DOHH2 (cell line): Measurements from ENCODE around the gene LRRN2.

Source experiments
- H3F3A ChIP-seq: fragments of 200-600 bp; sonication (generic), shearing (Covaris generic); 2 replicates; pipeline ENCODE4 v1.6.0; 2016; ENCODE audit warnings: antibody characterized with exemption, mild to moderate bottlenecking; ENCODE audit not compliant: control insufficient read depth, insufficient read depth
- H3K27ac ChIP-seq: fragments of 200-600 bp; sonication (generic); 2 replicates; pipeline ENCODE4 v1.5.1; 2014; ENCODE audit warnings: low read depth, mild to moderate bottlenecking, low read length, moderate library complexity
- H3K27me3 ChIP-seq: fragments of 200-600 bp; sonication (generic); 2 replicates; pipeline ENCODE4 v1.6.1; 2014; ENCODE audit warnings: mild to moderate bottlenecking, low read length, mixed read lengths; ENCODE audit not compliant: control insufficient read depth
- H3K36me3 ChIP-seq: fragments of 200-600 bp; sonication (generic); 2 replicates; pipeline ENCODE4 v1.6.1; 2014; ENCODE audit warnings: mild to moderate bottlenecking, low read length, moderate library complexity, mixed read lengths; ENCODE audit not compliant: control insufficient read depth
- H3K4me1 ChIP-seq: fragments of 200-600 bp; sonication (generic); 2 replicates; pipeline ENCODE4 v1.6.1; 2014; ENCODE audit warnings: mild to moderate bottlenecking, low read length, mixed read lengths; ENCODE audit not compliant: control insufficient read depth
- H3K4me2 ChIP-seq: fragments of 200-600 bp; sonication (generic); 2 replicates; pipeline ENCODE4 v1.6.0; 2014; ENCODE audit warnings: mild to moderate bottlenecking, low read length, moderate library complexity
- H3K4me3 ChIP-seq: fragments of 200-600 bp; sonication (generic); 2 replicates; pipeline ENCODE4 v1.5.1; 2014; ENCODE audit warnings: mild to moderate bottlenecking, low read length, mixed read lengths
- H3K79me2 ChIP-seq: fragments of 200-600 bp; sonication (generic); 2 replicates; pipeline ENCODE4 v1.6.1; 2014; ENCODE audit warnings: mild to moderate bottlenecking, low read length, mixed read lengths; ENCODE audit not compliant: control insufficient read depth
- H3K9me2 ChIP-seq: fragments of 200-600 bp; sonication (generic); replicated peaks from 2 replicates; pipeline ENCODE4 v1.6.1; 2014; ENCODE audit warnings: mild to moderate bottlenecking, low read length, mixed read lengths; ENCODE audit not compliant: control insufficient read depth
- H3K9me3 ChIP-seq: fragments of 200-600 bp; sonication (generic); 2 replicates; pipeline ENCODE4 v1.6.1; 2014; ENCODE audit warnings: antibody characterized with exemption, low read length, mixed read lengths; ENCODE audit not compliant: control insufficient read depth, insufficient read depth
- H4K20me1 ChIP-seq: fragments of 200-600 bp; sonication (generic); 2 replicates; pipeline ENCODE4 v1.6.0; 2014; ENCODE audit warnings: low read depth, mild to moderate bottlenecking, antibody characterized with exemption, low read length, moderate library complexity; ENCODE audit not compliant: control insufficient read depth, insufficient read depth
- EZH2phosphoT487 ChIP-seq: fragments of 200-600 bp; sonication (generic); IDR thresholded peaks from 2 replicates; pipeline ENCODE4 v1.6.1; 2017; ENCODE audit warnings: borderline replicate concordance, mild to moderate bottlenecking, antibody characterized with exemption, low read length, moderate library complexity, mixed read lengths
- TF ChIP-seq, protein P1 (sequence below): fragments of 200-600 bp; sonication (generic); IDR thresholded peaks from one replicate; pipeline ENCODE4 v1.5.1; 2014; ENCODE audit warnings: antibody characterized with exemption, mild to moderate bottlenecking, low read depth, low read length; ENCODE audit not compliant: poor library complexity, severe bottlenecking

Gene LRRN2

DNA sequence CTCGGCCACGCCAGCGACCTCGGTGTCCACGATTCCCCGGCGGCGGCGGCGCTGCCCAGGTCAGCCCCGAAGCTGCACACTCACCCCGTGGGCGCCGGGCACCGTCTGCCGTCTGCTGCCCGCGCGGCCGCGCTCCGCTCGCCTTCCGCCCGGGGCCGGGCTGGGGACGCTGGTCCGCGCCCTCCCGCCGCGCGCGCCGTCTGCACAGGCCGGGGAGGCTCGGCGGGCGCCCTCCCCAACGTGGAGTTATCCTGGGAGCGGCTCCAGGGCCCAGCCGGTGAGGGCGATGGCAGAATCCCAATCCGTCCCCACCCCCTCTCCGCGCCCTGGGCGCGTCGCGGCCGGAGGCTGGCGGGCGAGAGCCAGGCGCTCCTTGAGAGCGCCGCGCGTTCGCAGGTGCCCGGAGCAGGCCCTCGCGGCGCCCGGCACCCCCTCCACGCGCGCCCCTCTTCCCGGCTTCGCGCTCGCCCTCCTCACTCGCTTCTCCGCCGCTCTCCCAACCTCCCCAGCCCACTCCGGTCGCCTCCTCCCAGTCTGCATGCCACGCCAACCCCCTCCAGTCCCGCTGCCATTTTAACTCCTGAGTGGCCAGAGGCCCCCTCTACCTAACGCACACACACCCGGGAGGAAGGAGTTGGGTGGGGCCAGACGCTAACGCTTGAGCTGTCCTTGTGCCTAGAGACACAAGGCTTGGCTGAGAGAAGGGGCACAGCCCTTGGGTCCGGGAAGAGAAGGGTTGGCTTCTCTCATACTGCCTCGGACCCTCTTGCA, at the start of gene LRRN2:
Gene LRRN2, minus strand, starts transcription at position 503 of the 771 bp plus-strand sequence. CDS start 65,746 bp downstream, outside the sequence.
- no peaks in the 10 kb centered on the region for H4K20me1 ChIP-seq
- H3K27me3 ChIP-seq = peaks cover 25% of the 10 kb centered on the region
- peaks cover 3% of the 10 kb centered on the region; the same call in 1 of the 2 replicates for H3K4me1 ChIP-seq
- H3F3A ChIP-seq = no peaks in the 10 kb centered on the region
- TF ChIP-seq EZH2phosphoT487 = no peak
- TF ChIP-seq, protein P1, sequence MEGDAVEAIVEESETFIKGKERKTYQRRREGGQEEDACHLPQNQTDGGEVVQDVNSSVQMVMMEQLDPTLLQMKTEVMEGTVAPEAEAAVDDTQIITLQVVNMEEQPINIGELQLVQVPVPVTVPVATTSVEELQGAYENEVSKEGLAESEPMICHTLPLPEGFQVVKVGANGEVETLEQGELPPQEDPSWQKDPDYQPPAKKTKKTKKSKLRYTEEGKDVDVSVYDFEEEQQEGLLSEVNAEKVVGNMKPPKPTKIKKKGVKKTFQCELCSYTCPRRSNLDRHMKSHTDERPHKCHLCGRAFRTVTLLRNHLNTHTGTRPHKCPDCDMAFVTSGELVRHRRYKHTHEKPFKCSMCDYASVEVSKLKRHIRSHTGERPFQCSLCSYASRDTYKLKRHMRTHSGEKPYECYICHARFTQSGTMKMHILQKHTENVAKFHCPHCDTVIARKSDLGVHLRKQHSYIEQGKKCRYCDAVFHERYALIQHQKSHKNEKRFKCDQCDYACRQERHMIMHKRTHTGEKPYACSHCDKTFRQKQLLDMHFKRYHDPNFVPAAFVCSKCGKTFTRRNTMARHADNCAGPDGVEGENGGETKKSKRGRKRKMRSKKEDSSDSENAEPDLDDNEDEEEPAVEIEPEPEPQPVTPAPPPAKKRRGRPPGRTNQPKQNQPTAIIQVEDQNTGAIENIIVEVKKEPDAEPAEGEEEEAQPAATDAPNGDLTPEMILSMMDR = no peak
- no peak within 1 kb of the TSS for H3K4me2 ChIP-seq
- H3K9me3 ChIP-seq = no peaks in the 10 kb centered on the region
- H3K36me3 ChIP-seq = no peaks in the 10 kb centered on the region
- H3K4me3 ChIP-seq = no peak within 1 kb of the TSS
- no peak within 1 kb of the TSS for H3K27ac ChIP-seq
- H3K79me2 ChIP-seq = no peaks in the 10 kb centered on the region
- H3K9me2 ChIP-seq = no peaks in the 10 kb centered on the region

DNA sequence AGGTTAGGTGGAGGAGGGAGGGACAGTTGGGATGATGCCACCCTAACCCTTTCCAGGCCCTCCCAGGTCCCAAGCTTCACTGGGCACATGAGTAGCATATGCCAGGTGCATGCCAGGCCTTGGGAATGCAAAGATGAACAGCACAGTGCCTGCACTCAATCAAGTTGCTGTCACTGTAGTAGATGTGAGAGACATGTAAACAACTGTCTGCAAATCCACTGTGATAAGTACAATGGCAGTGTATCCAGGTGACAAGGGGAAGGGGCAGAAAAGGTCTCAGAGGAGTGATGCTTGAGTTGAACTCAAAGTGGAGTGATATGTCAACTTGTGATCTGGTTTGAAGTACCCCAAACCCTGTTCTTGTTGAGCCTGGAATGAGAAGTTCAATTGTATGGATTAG, 49.5 kb upstream of the LRRN2 start:
- no peak overlapping the region for H3K4me2 ChIP-seq
- no peak for TF ChIP-seq EZH2phosphoT487
- TF ChIP-seq, protein P1 = no peak
- peaks cover 3% of the 10 kb centered on the region; the same call in 1 of the 2 replicates for H3K9me3 ChIP-seq

DNA sequence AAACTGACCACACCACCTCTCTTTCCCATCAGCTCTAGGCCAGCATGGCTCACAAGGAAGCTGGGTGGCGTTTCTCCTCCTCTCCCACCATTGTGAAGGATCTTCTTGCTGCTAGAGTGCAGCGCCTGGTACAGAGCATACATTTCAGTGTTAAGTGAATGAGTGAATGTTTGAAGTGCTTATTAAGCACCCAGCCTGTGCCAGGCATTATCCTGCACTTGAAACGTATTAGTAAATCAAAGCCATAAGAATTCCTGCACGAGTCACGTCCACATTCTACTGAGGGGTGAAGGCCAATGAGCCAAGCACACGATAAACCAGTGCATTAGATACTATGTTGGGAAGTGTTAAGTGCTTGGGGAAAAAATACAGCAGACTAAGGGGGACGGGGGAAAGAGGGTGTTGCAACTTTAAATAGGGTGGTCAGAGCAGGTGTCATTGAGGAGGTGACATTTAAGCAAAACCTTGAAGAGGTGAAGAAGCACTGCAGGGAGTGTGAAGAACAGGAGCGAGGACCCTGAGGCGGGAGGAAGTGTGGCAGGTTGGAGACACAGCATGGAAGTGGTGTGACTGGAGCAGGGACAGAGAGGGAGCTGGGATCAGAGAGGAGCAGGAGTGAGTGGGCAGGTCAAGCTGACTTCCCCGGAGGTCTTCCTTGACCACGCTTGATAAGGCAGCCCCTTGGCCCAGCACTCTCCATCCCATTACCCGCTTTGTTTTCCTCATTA, 48.5 kb upstream of the LRRN2 start:
- H3K4me2 ChIP-seq = no peak overlapping the region
- H3F3A ChIP-seq = no peaks in the 10 kb centered on the region
- peaks cover 16% of the 10 kb centered on the region for H3K27me3 ChIP-seq
- H3K4me1 ChIP-seq = no peaks in the 10 kb centered on the region
- H3K9me3 ChIP-seq = peaks cover 3% of the 10 kb centered on the region; the same call in 1 of the 2 replicates
- TF ChIP-seq, protein P1 = no peak
- no peak for TF ChIP-seq EZH2phosphoT487
- H3K36me3 ChIP-seq = no peaks in the 10 kb centered on the region
- no peaks in the 10 kb centered on the region for H3K9me2 ChIP-seq
- H3K79me2 ChIP-seq = no peaks in the 10 kb centered on the region
- no peak overlapping the region for H3K27ac ChIP-seq
- H4K20me1 ChIP-seq = no peaks in the 10 kb centered on the region
- H3K4me3 ChIP-seq = no peak overlapping the region

More for the DNA sequence above, 49.5 kb upstream of the LRRN2 start:
- peaks cover 18% of the 10 kb centered on the region for H3K27me3 ChIP-seq
- no peak overlapping the region for H3K27ac ChIP-seq
- H3F3A ChIP-seq = no peaks in the 10 kb centered on the region
- no peaks in the 10 kb centered on the region for H3K9me2 ChIP-seq
- no peak overlapping the region for H3K4me3 ChIP-seq
- H3K4me1 ChIP-seq = no peaks in the 10 kb centered on the region
- no peaks in the 10 kb centered on the region for H3K36me3 ChIP-seq
- no peaks in the 10 kb centered on the region for H3K79me2 ChIP-seq
- no peaks in the 10 kb centered on the region for H4K20me1 ChIP-seq
